ENCODE data around the gene ZDHHC21. TPM values are rescaled to one million over a fixed set of nuclear protein-coding genes. Genes with fewer than 3 reads are reported as not detected.

ZDHHC21 gene
- total RNA-seq, 1 donor from 2014 or later, result 29.4 TPM

- ChIA-PET POLR2A (no interaction called here), CTCF (no interaction called here)
- Mint-ChIP-seq H3K27me3 (no peaks in the 10 kb centered on the region), H3K4me1 (peaks cover 6% of the 10 kb centered on the region), H3K36me3 (ENCODE audit: low read depth) (peaks cover 35% of the 10 kb centered on the region), H3K27ac (no peak overlapping the region), H3K9me3 (no peaks in the 10 kb centered on the region), H3K4me3 (no peak overlapping the region)
- no peak for DNase-seq
- TF ChIP-seq CTCF (IDR thresholded peaks at IDR 0.05), result no peak
- intact Hi-C loops (cut with micrococcal nuclease), result no loop called here
- no peak for ATAC-seq (ENCODE audit: low read depth)
These were observed 52.3 kb downstream of the ZDHHC21 start for GRCh38 chr9:14640967-14641366.

GRCh38 chr9:14640294-14640693 is 52.9 kb downstream of the ZDHHC21 start:
- Mint-ChIP-seq H3K4me1 (peaks cover 6% of the 10 kb centered on the region), H3K9me3 (no peaks in the 10 kb centered on the region), H3K36me3 (ENCODE audit: low read depth) (peaks cover 33% of the 10 kb centered on the region), H3K27ac (no peak overlapping the region), H3K4me3 (no peak overlapping the region), H3K27me3 (no peaks in the 10 kb centered on the region)
- ChIA-PET POLR2A (no interaction called here), CTCF (no interaction called here)
- DNase-seq (no peak), ATAC-seq (ENCODE audit: low read depth) (no peak)
- no peak for TF ChIP-seq CTCF (IDR thresholded peaks at IDR 0.05)
- intact Hi-C loops (cut with micrococcal nuclease), result no loop called here

DNA sequence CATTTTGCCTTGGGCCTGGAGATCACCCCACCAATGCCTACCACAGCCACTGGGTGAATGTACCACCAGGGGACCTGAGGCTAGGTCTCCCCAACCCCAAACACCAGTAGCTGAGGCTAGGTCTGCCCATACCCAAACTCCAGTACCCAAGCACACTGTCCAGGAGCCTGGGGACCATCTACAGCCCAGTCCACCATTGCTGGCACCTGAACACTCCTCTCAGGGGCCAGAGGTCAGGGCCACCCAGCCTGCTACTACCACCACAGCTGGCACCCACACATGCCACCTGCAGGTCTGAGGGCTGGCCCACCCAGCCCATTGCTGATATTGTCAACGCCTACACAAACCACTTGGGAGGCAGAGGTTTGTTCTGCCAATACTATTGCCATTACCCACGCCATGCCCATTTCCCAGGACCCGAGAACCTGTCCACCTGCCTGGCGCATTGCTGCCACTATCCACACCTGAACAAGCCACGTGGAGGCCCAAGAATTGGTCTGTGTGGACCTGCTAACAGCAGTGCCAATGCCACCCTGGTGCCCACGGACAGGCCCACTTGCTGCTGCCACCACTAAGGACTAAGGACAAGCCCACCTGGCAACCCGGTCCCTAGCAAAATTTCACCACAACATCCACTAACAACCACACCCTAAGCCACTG is 59.2 kb downstream of the ZDHHC21 start:
- no peaks in the 10 kb centered on the region for H3K27me3 Mint-ChIP-seq
- H3K4me3 Mint-ChIP-seq, result no peak overlapping the region
- ChIA-PET CTCF (no interaction called here), POLR2A (no interaction called here)
- no peak for ATAC-seq (ENCODE audit: low read depth)
- no peak overlapping the region for H3K27ac Mint-ChIP-seq
- H3K4me1 Mint-ChIP-seq, result peaks cover 7% of the 10 kb centered on the region
- no peak for TF ChIP-seq CTCF (IDR thresholded peaks at IDR 0.05)
- no peaks in the 10 kb centered on the region for H3K9me3 Mint-ChIP-seq
- H3K36me3 Mint-ChIP-seq (ENCODE audit: low read depth), result peaks cover 57% of the 10 kb centered on the region
- no peak for DNase-seq
- intact Hi-C loops (cut with micrococcal nuclease), result no loop called here

GRCh38 chr9:14633148-14633547 is 60.1 kb downstream of the ZDHHC21 start:
- CTCF ChIA-PET, result no interaction called here
- no peak for TF ChIP-seq CTCF (IDR thresholded peaks at IDR 0.05)
- Mint-ChIP-seq H3K27me3 (no peaks in the 10 kb centered on the region), H3K4me3 (no peak overlapping the region), H3K27ac (no peak overlapping the region), H3K9me3 (no peaks in the 10 kb centered on the region), H3K4me1 (peaks cover 4% of the 10 kb centered on the region), H3K36me3 (ENCODE audit: low read depth) (peaks cover 53% of the 10 kb centered on the region)
- ATAC-seq (ENCODE audit: low read depth), result no peak
- DNase-seq, result no peak
- POLR2A ChIA-PET, result no interaction called here
- intact Hi-C loops (cut with micrococcal nuclease), result no loop called here

DNA sequence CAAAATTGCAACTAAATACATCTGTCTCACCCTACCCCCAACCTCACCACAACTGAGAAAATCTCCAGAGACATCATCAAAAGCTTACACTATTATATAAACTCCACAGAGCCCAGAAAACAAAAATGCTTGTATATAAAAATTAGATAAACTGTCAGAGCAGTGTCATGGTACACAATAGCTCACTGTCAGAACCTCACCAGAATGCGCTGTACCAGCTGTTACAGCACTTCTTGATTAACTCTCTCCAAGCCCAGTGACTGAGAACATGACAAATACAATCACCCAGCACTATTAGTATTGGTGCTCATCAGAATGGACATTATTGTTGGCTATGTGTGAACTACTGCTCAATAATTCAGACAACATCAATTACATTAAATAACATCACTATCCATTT is 65.7 kb downstream of the ZDHHC21 start:
- DNase-seq, result no peak
- no peak for ATAC-seq (ENCODE audit: low read depth)
- Mint-ChIP-seq H3K4me3 (no peak overlapping the region), H3K9me3 (no peaks in the 10 kb centered on the region), H3K36me3 (ENCODE audit: low read depth) (peaks cover 55% of the 10 kb centered on the region), H3K4me1 (peaks cover 2% of the 10 kb centered on the region), H3K27me3 (no peaks in the 10 kb centered on the region), H3K27ac (no peak overlapping the region)
- CTCF ChIA-PET, result no interaction called here
- intact Hi-C loops (cut with micrococcal nuclease), result no loop called here
- no peak for TF ChIP-seq CTCF (IDR thresholded peaks at IDR 0.05)
- POLR2A ChIA-PET, result no interaction called here

Measured in activated B cell treated with CpG ODN at 0.5 μM for 24 hours (primary cell).